H1 (cell line): ENCODE measurements around the gene CRPPA. TPM values are rescaled to one million over a fixed set of nuclear protein-coding genes. Genes with fewer than 3 reads are reported as not detected.

Source experiments
- CTBP2 ChIP-seq: IDR thresholded peaks from 2 replicates; pipeline ENCODE4 v1.7.0; 2011; ENCODE audit warnings: borderline replicate concordance, mild to moderate bottlenecking, moderate library complexity, mixed read lengths, low read length; ENCODE audit not compliant: insufficient read depth, insufficient read length
- GABPA ChIP-seq: IDR thresholded peaks from 2 replicates; pipeline ENCODE4 v1.6.1; 2011; ENCODE audit warnings: mild to moderate bottlenecking, low read length, moderate library complexity, borderline replicate concordance; ENCODE audit not compliant: insufficient read depth
- RFX5 ChIP-seq: IDR thresholded peaks from 2 replicates; pipeline ENCODE4 v1.6.1; 2011; ENCODE audit warnings: low read depth, low read length, improper control_type of control experiment, borderline replicate concordance
- polyA plus RNA-seq, 7 experiments: library from polyadenylated mRNA; depleted of rRNA in 3 of 7; stranded (reverse) in 5 of 7; unstranded in 2 of 7; fragments of >200 nt in 5 of 7; fragments of 200-250 nt in 2 of 7; gene quantifications; 1 replicate in 5 of 7; 2 replicates in 1 of 7; 4 replicates in 1 of 7; pipeline versions ENCODE4 v1.2.1 to v1.2.3, GENCODE V29; 2011 to 2013; ENCODE audit warnings: missing spikeins in 2 of 7, mixed read lengths in 2 of 7
- total RNA-seq: library from RNA; stranded (reverse); fragmentation: NEBNext Ultra II Directional; extraction: Animal tissue kit (Norgen Biotek cat#: 25700); gene quantifications from 2 replicates; pipeline ENCODE4 v1.2.1, GENCODE V29; 2021

The CRPPA gene
- total and polyA plus RNA-seq, 2 of the 8 experiments (the other 6 are each of a cell fraction or from before 2014, with no cell fraction given): 0.23 to 0.39 TPM

GRCh38 chr7:16396766-16397500 is 24.4 kb downstream of the CRPPA start (continued):
- no peak for TF ChIP-seq CTBP2
- TF ChIP-seq GABPA: no peak
- no peak for TF ChIP-seq RFX5
